Measurements from ENCODE around the gene COL4A2.

DNA sequence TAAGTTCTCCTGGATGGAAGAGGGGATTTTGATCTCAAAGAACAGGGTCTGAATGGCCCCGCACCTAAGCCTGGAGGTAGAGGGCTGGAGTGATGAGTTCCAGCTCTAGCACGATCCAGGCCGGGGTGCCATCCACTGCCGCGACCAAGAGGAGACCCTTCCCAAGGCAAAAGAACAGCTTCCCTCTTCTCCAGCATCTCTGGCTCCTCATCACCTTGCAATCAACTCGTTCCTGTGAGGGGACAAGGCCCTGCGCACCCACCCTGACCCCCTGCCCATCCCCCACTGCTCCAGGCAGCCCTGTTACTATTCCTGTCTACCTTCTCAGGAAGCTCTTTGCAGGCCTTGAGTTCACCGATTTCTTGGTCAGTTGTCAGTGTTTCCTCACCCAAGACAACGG, 17.9 kb upstream of the COL4A2 start:
- no peak for TF ChIP-seq POLR2A (IDR thresholded peaks at IDR 0.05)
- TF ChIP-seq, protein P1, sequence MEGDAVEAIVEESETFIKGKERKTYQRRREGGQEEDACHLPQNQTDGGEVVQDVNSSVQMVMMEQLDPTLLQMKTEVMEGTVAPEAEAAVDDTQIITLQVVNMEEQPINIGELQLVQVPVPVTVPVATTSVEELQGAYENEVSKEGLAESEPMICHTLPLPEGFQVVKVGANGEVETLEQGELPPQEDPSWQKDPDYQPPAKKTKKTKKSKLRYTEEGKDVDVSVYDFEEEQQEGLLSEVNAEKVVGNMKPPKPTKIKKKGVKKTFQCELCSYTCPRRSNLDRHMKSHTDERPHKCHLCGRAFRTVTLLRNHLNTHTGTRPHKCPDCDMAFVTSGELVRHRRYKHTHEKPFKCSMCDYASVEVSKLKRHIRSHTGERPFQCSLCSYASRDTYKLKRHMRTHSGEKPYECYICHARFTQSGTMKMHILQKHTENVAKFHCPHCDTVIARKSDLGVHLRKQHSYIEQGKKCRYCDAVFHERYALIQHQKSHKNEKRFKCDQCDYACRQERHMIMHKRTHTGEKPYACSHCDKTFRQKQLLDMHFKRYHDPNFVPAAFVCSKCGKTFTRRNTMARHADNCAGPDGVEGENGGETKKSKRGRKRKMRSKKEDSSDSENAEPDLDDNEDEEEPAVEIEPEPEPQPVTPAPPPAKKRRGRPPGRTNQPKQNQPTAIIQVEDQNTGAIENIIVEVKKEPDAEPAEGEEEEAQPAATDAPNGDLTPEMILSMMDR (IDR thresholded peaks at IDR 0.05): no peak
